Gastrocnemius medialis (tissue), 4 donors: Measurements from ENCODE around the gene DVL1. TPM values are rescaled to one million over a fixed set of nuclear protein-coding genes. Genes with fewer than 3 reads are reported as not detected.

Experiments
- ATAC-seq, 2 donors: fragments of 150-250 bp; one replicate each; pipeline ENCODE4 v1.9.1; 2016
- DNase-seq, 2 donors: peaks; one replicate each; pipeline ENCODE4 v3.0.0-alpha.2; 2019
- H3K27ac ChIP-seq, 4 donors: fragments of 200-600 bp; sonication (generic); 1 replicate in 1 of 4; 2 replicates in 3 of 4; pipeline ENCODE4 v1.5.1; 2016 to 2018; ENCODE audit warnings: mild to moderate bottlenecking in 2 of 4, moderate library complexity in 1 of 4
- H3K27me3 ChIP-seq, 3 donors: fragments of 200-600 bp; sonication (generic) in 2 of 3; 1 replicate in 1 of 3; 2 replicates in 2 of 3; pipeline versions ENCODE4 v1.5.1 to v1.6.0; 2016 to 2019; ENCODE audit warnings: mild to moderate bottlenecking in 1 of 3, moderate library complexity in 1 of 3
- H3K36me3 ChIP-seq, 2 donors: fragments of 200-600 bp; sonication (generic) in 1 of 2; one replicate each; pipeline ENCODE4 v1.5.1; 2017 to 2018
- H3K4me1 ChIP-seq, 2 donors: fragments of 200-600 bp; sonication (generic) in 1 of 2; one replicate each; pipeline ENCODE4 v1.5.1; 2016 to 2017; ENCODE audit warnings: mild to moderate bottlenecking in 2 of 2
- H3K4me3 ChIP-seq, 4 donors: fragments of 200-600 bp; sonication (generic) in 3 of 4; 1 replicate in 1 of 4; 2 replicates in 3 of 4; pipeline ENCODE4 v1.5.1; 2016 to 2019; ENCODE audit warnings: mild to moderate bottlenecking in 2 of 4
- H3K9me3 ChIP-seq, 3 donors: fragments of 200-600 bp; sonication (generic) in 2 of 3; 1 replicate in 1 of 3; 2 replicates in 2 of 3; pipeline ENCODE4 v1.5.1; 2016 to 2019
- POLR2A ChIP-seq, 2 donors: fragments of 450-650 bp; IDR thresholded peaks; one replicate each; pipeline ENCODE4 v1.6.1; 2017; ENCODE audit warnings: antibody characterized with exemption in 2 of 2, mild to moderate bottlenecking in 2 of 2, moderate library complexity in 2 of 2
- in situ Hi-C, 4 donors: fragments of 200-750 bp; cut with MboI; loops; one replicate each; pipeline versions ENCODE4 v1.15.0 to v1.8.0; 2017; ENCODE audit warnings: low sequenced_read_pairs in 4 of 4
- intact Hi-C: fragments of 100-400 bp; cut with DNase I; formaldehyde crosslinking; loops from one replicate; pipeline ENCODE4 v1.15.1; 2023; ENCODE audit warnings: low total_unique reads
- total RNA-seq, 4 donors: library from RNA; depleted of rRNA; stranded (reverse); fragments of >200 nt; gene quantifications; one replicate each; pipeline versions ENCODE4 v1.1.0 to v1.2.3, GENCODE V29; 2016
- TF ChIP-seq, protein P1 (sequence below), 5 experiments: fragments of 450-650 bp in 3 of 5; fragments of 200-600 bp in 2 of 5; sonication (generic) in 2 of 5; IDR thresholded peaks in 4 of 5; conservative IDR thresholded peaks in 1 of 5; 1 replicate in 4 of 5; 2 replicates in 1 of 5; pipeline ENCODE4 v1.5.1; 2016 to 2019; ENCODE audit warnings: antibody characterized with exemption in 5 of 5, mild to moderate bottlenecking in 3 of 5, moderate library complexity in 3 of 5

The DVL1 gene
- total RNA-seq: 100 to 1,000 TPM; 196 to 311 (median 258) TPM

DNA sequence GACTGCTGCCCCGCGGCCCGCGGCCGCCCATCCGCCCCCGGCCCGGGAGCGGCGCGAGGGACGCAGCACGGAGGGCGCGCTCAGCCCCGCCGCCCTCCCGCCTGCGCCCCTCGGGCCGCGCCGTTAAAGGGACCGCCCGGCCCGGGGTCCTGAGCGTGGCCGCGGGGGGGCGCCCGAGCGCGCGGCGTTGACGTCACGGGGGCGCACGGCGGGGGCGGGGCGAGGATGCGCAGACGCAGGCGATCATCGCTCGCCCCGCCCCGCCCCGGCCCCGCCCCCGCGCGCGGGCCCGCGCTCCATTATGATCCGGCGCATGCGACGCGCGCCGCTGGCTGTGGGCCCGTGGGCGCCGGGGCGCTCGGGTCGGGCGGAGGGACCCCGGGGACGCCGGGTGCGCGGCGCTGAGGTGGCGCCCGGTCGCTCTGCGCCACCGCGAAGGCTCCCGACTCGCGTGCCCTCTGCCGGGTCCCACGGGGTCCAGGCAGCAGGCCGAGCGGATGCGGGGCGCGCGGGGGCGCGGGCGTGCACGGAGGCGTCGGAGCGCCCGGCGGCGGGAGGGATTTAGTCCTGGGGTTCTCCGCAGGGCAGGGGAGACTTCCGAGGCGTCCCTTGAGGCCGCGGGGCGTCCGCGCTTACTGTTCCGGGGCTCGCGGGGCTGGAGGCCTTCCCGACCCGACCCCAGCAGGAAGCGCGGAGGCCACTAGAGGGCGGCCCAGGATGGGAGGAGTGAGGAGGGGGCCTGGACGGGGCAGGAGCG, at the start of gene DVL1:
TSS of gene DVL1 (minus strand) at position 163 of the 757 bp plus-strand sequence. CDS start 353 bp downstream, outside the sequence.
- H3K4me3 ChIP-seq: peak within 1 kb of the TSS; percentile 61 to 89 (median 72)
- DNase-seq (no peak), ATAC-seq (peak; percentile 48 to 57)
- TF ChIP-seq POLR2A (IDR thresholded peaks at IDR 0.05): peak; percentile 75 to 81
- TF ChIP-seq, protein P1, sequence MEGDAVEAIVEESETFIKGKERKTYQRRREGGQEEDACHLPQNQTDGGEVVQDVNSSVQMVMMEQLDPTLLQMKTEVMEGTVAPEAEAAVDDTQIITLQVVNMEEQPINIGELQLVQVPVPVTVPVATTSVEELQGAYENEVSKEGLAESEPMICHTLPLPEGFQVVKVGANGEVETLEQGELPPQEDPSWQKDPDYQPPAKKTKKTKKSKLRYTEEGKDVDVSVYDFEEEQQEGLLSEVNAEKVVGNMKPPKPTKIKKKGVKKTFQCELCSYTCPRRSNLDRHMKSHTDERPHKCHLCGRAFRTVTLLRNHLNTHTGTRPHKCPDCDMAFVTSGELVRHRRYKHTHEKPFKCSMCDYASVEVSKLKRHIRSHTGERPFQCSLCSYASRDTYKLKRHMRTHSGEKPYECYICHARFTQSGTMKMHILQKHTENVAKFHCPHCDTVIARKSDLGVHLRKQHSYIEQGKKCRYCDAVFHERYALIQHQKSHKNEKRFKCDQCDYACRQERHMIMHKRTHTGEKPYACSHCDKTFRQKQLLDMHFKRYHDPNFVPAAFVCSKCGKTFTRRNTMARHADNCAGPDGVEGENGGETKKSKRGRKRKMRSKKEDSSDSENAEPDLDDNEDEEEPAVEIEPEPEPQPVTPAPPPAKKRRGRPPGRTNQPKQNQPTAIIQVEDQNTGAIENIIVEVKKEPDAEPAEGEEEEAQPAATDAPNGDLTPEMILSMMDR (IDR thresholded peaks at IDR 0.05 in 4 of 5, conservative IDR thresholded peaks at IDR 0.05 in 1 of 5): peak; percentile 39 to 77 (median 63)
- H3K9me3 ChIP-seq: no peaks in the 10 kb centered on the region
- peaks cover 50 to 58% of the 10 kb centered on the region in 2 donors for H3K4me1 ChIP-seq
- H3K27ac ChIP-seq: peak within 1 kb of the TSS; percentile 96 to 99 (median 98)
- no peaks in the 10 kb centered on the region for H3K36me3 ChIP-seq
- intact Hi-C loops (loop anchor here (1.0 to 5.0 kb wide), 5 partner anchors 25 to 367 kb away; partner anchors contain the start of genes AURKAIP1, CCNL2, CPTP and INTS11), in situ Hi-C loops (no loop called here)
- H3K27me3 ChIP-seq: peaks cover 0 to 10% (median 0%) of the 10 kb centered on the region in 3 donors

DNA sequence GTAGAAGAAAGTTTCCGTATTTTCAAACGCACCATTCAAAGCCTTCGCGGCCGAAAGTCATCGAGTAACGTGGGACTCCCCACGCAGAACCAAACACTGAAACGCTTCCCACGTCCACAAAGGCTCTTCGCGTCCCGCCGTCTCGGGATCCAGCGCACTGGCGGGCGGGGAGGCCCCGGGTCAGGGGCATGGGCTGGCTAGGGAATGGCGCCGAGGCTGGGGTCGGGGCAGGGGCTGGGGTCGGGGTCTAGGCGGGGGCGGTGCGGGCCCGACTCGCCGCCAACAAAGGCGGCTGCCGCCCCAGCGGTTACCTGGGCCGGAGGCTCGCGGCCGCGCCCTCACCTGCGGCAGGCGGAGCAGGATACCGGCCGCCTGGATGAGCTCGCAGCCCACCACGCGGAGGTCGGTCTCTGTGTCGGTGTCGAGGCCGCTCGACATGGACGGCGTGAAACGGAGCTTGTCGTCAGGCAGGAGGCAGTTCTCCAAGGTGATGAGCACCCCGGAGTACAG, 49.5 kb upstream of the DVL1 start:
- intact Hi-C loops (loop anchor here (1.0 to 2.0 kb wide), 5 partner anchors 9 to 176 kb away; partner anchors contain the start of genes ATAD3B, AURKAIP1, DVL1 and MRPL20), in situ Hi-C loops (no loop called here)
- H3K36me3 ChIP-seq: peaks cover 0 to 54% of the 10 kb centered on the region in 2 donors
- DNase-seq: no peak
- H3K4me3 ChIP-seq: peak overlapping the region; percentile 65 to 98 (median 84)
- peaks cover 37 to 42% of the 10 kb centered on the region in 2 donors for H3K4me1 ChIP-seq
- peak overlapping the region; percentile 80 to 96 (median 92) for H3K27ac ChIP-seq
- peak; percentile 11 to 18 for ATAC-seq
- H3K9me3 ChIP-seq: no peaks in the 10 kb centered on the region
- no peaks in the 10 kb centered on the region for H3K27me3 ChIP-seq
- TF ChIP-seq, protein P1 (IDR thresholded peaks at IDR 0.05 in 4 of 5, conservative IDR thresholded peaks at IDR 0.05 in 1 of 5): no peak
- TF ChIP-seq POLR2A (IDR thresholded peaks at IDR 0.05): no peak

DNA sequence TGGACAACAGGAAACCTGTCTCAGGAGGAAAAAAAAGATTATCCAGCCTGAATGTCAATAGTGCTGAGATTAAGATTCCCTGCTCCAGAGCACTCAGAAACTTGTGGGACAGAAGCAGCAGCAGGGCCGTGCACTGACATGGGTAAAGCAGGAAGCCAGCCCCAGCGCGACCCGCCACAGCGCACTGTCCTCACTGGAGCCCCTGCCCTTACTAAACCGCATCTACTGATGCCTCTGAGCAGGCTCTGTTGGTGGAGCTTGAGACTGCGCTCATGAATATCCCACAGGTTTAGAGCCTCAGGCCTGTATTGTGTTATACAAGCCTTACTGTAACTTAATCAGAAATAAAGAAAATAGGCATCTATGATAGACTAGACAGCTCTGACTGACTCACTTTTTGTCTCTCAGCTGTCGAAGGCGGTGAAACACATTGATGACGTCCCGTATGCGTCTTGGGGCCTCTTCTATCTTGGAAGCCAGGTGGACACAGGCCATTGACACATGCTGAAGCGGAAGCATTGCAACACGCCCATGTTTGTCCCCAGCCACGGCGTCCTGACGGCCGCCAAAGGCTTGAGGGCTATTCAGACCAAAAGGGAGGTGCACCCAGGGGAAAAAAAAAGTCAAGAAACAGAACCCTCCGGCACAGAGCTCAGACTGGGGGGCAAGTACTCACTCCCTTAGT, 48.8 kb upstream of the DVL1 start:
- TF ChIP-seq, protein P1 (IDR thresholded peaks at IDR 0.05 in 4 of 5, conservative IDR thresholded peaks at IDR 0.05 in 1 of 5): no peak
- TF ChIP-seq POLR2A (IDR thresholded peaks at IDR 0.05): peak in 1 of 2 donors; percentile 47
- in situ Hi-C loops: no loop called here
- intact Hi-C loops: loop anchor here (2.0 kb wide), 2 partner anchors 49 to 177 kb away; partner anchors contain the start of genes DVL1 and SSU72
- no peaks in the 10 kb centered on the region for H3K9me3 ChIP-seq
- peaks cover 0 to 61% of the 10 kb centered on the region in 2 donors for H3K36me3 ChIP-seq
- H3K4me3 ChIP-seq: peak overlapping the region; percentile 65 to 98 (median 84)
- H3K27ac ChIP-seq: peak overlapping the region; percentile 80 to 96 (median 92)
- peak in 1 of 2 donors; percentile 69 for DNase-seq
- peaks cover 37 to 49% of the 10 kb centered on the region in 2 donors for H3K4me1 ChIP-seq
- H3K27me3 ChIP-seq: no peaks in the 10 kb centered on the region
- ATAC-seq: peak in 1 of 2 donors; percentile 25

DNA sequence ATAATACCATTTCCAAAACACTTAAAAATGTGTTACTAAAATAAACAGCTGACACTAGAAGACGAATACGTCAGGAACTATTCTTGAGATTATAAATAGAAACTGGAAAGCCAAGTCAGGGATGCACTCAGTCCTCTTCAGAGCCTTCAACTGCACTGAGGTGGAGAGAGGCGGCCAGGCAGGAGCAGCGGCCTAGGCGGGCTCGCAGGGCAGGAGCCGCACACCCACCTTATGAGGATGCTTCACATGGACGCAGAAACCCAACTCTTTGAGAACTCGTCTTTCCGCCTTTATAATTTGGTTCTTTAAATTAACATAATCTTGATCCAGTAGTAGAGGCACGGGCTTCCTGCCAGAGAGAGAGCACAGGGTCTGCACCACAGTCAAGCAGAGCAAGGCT, 45.9 kb upstream of the DVL1 start:
- intact Hi-C loops (no loop called here), in situ Hi-C loops (no loop called here)
- peaks cover 29 to 39% of the 10 kb centered on the region in 2 donors for H3K4me1 ChIP-seq
- H3K27ac ChIP-seq: peak overlapping the region in 3 of 4 donors; percentile 44 to 65 (median 63)
- no peaks in the 10 kb centered on the region for H3K27me3 ChIP-seq
- TF ChIP-seq, protein P1 (IDR thresholded peaks at IDR 0.05 in 4 of 5, conservative IDR thresholded peaks at IDR 0.05 in 1 of 5): no peak
- no peak for TF ChIP-seq POLR2A (IDR thresholded peaks at IDR 0.05)
- peaks cover 4 to 74% of the 10 kb centered on the region in 2 donors for H3K36me3 ChIP-seq
- H3K9me3 ChIP-seq: no peaks in the 10 kb centered on the region
- DNase-seq (no peak), ATAC-seq (no peak)
- no peak overlapping the region for H3K4me3 ChIP-seq
